Ishikawa (cell line): ENCODE results near the gene MIB2.

Experiments used
- CEBPB ChIP-seq: IDR thresholded peaks from 2 replicates; pipeline ENCODE4 v1.6.1; 2012
- CREB1 ChIP-seq: IDR thresholded peaks from 2 replicates; pipeline ENCODE4 v1.6.1; 2012; ENCODE audit warnings: low read depth
- EGR1 ChIP-seq: IDR thresholded peaks from 2 replicates; pipeline ENCODE4 v1.6.1; 2012
- EP300 ChIP-seq: IDR thresholded peaks from 2 replicates; pipeline ENCODE4 v1.6.1; 2012; ENCODE audit warnings: borderline replicate concordance
- FOXM1 ChIP-seq: IDR thresholded peaks from 2 replicates; pipeline ENCODE4 v1.6.1; 2012; ENCODE audit warnings: low read depth, borderline replicate concordance
- NFIC ChIP-seq: IDR thresholded peaks from 2 replicates; pipeline ENCODE4 v1.6.1; 2012
- RAD21 ChIP-seq: IDR thresholded peaks from 2 replicates; pipeline ENCODE4 v1.6.1; 2012; ENCODE audit warnings: low read depth
- TAF1 ChIP-seq: IDR thresholded peaks from 2 replicates; pipeline ENCODE4 v1.6.1; 2012; ENCODE audit warnings: low read depth, mild to moderate bottlenecking
- TCF12 ChIP-seq: IDR thresholded peaks from 2 replicates; pipeline ENCODE4 v1.6.1; 2012; ENCODE audit warnings: low read depth
- TEAD4 ChIP-seq: IDR thresholded peaks from 2 replicates; pipeline ENCODE4 v1.6.1; 2012
- YY1 ChIP-seq: IDR thresholded peaks from 2 replicates; pipeline ENCODE4 v1.6.1; 2012; ENCODE audit warnings: low read depth
- ZBTB7A ChIP-seq: IDR thresholded peaks from 2 replicates; pipeline ENCODE4 v1.6.1; 2012; ENCODE audit warnings: low read depth
- TF ChIP-seq, protein P1 (sequence below): IDR thresholded peaks from 2 replicates; pipeline ENCODE4 v1.6.1; 2012
- TF ChIP-seq, protein P2 (sequence below): IDR thresholded peaks from 2 replicates; pipeline ENCODE4 v1.6.1; 2012; ENCODE audit warnings: low read depth, mild to moderate bottlenecking
- TF ChIP-seq, protein P3 (sequence below): IDR thresholded peaks from 2 replicates; pipeline ENCODE4 v1.6.1; 2012

MIB2 gene

DNA sequence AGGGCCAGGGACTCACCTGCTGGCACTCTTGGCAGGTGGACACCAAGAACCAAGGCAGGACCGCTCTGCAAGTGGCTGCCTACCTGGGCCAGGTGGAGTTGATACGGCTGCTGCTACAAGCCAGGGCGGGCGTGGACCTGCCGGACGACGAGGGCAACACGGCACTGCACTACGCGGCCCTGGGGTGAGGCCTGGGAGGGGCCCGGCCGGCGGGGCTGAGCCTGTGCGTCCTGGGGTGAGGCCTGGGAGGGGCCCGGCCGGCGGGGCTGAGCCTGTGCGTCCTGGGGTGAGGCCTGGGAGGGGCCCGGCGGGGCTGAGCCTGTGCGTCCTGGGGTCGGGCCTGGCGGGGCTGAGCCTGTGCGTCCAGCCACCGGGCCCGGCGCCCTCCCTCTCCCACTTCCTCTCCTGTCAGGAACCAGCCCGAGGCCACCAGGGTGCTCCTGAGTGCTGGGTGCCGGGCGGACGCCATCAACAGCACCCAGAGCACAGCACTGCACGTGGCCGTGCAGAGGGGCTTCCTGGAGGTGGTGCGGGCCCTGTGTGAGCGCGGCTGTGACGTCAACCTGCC lies 12.0 kb downstream of the MIB2 start:
- TF ChIP-seq, protein P1, sequence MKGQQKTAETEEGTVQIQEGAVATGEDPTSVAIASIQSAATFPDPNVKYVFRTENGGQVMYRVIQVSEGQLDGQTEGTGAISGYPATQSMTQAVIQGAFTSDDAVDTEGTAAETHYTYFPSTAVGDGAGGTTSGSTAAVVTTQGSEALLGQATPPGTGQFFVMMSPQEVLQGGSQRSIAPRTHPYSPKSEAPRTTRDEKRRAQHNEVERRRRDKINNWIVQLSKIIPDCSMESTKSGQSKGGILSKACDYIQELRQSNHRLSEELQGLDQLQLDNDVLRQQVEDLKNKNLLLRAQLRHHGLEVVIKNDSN, result no peak
- TF ChIP-seq RAD21 (no peak), EP300 (no peak), TEAD4 (no peak), ZBTB7A (no peak), TAF1 (no peak), NFIC (no peak)
- TF ChIP-seq, protein P2, sequence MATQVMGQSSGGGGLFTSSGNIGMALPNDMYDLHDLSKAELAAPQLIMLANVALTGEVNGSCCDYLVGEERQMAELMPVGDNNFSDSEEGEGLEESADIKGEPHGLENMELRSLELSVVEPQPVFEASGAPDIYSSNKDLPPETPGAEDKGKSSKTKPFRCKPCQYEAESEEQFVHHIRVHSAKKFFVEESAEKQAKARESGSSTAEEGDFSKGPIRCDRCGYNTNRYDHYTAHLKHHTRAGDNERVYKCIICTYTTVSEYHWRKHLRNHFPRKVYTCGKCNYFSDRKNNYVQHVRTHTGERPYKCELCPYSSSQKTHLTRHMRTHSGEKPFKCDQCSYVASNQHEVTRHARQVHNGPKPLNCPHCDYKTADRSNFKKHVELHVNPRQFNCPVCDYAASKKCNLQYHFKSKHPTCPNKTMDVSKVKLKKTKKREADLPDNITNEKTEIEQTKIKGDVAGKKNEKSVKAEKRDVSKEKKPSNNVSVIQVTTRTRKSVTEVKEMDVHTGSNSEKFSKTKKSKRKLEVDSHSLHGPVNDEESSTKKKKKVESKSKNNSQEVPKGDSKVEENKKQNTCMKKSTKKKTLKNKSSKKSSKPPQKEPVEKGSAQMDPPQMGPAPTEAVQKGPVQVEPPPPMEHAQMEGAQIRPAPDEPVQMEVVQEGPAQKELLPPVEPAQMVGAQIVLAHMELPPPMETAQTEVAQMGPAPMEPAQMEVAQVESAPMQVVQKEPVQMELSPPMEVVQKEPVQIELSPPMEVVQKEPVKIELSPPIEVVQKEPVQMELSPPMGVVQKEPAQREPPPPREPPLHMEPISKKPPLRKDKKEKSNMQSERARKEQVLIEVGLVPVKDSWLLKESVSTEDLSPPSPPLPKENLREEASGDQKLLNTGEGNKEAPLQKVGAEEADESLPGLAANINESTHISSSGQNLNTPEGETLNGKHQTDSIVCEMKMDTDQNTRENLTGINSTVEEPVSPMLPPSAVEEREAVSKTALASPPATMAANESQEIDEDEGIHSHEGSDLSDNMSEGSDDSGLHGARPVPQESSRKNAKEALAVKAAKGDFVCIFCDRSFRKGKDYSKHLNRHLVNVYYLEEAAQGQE, result no peak

DNA sequence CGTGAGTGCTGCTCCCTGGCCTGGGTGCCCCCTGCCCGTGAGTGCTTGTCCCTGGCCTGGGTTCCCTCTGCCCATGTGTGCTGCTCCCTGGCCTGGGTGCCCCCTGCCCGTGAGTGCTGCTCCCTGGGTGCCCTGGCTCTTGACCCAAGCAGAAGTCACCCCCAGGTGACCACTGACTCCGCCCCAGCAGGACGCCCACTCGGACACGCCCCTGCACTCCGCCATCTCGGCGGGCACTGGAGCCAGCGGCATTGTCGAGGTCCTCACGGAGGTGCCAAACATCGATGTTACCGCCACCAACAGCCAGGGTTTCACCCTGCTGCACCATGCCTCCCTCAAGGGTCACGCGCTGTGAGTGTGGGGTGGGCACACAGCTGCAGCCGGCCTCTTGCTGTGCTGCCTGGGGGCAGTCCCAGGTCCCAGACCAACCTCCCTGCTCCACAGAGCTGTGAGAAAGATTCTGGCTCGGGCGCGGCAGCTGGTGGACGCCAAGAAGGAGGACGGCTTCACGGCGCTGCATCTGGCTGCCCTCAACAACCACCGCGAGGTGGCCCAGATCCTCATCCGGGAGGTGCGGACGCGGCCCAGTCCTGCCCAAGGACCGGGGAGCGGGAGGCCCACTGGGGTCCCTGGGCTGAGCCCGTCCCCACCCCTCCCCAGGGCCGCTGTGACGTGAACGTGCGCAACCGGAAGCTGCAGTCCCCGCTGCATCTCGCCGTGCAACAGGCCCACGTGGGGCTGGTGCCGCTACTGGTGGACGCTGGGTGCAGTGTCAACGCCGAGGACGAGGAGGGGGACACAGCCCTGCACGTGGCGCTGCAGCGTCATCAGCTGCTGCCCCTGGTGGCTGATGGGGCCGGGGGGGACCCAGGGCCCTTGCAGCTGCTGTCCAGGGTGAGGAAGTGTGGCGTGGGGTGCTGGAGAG lies 12.8 kb downstream of the MIB2 start:
- TF ChIP-seq RAD21, result no peak
- no peak for TF ChIP-seq TEAD4
- TF ChIP-seq CEBPB, result no peak
- no peak for TF ChIP-seq YY1
- no peak for TF ChIP-seq TCF12
- TF ChIP-seq, protein P3, sequence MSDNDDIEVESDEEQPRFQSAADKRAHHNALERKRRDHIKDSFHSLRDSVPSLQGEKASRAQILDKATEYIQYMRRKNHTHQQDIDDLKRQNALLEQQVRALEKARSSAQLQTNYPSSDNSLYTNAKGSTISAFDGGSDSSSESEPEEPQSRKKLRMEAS, result no peak
- no peak for TF ChIP-seq FOXM1
- TF ChIP-seq, protein P2, result no peak
- no peak for TF ChIP-seq CREB1
- TF ChIP-seq EGR1, result no peak
- TF ChIP-seq ZBTB7A, result no peak; the same call in 1 of the 2 replicates
- no peak for TF ChIP-seq EP300

DNA sequence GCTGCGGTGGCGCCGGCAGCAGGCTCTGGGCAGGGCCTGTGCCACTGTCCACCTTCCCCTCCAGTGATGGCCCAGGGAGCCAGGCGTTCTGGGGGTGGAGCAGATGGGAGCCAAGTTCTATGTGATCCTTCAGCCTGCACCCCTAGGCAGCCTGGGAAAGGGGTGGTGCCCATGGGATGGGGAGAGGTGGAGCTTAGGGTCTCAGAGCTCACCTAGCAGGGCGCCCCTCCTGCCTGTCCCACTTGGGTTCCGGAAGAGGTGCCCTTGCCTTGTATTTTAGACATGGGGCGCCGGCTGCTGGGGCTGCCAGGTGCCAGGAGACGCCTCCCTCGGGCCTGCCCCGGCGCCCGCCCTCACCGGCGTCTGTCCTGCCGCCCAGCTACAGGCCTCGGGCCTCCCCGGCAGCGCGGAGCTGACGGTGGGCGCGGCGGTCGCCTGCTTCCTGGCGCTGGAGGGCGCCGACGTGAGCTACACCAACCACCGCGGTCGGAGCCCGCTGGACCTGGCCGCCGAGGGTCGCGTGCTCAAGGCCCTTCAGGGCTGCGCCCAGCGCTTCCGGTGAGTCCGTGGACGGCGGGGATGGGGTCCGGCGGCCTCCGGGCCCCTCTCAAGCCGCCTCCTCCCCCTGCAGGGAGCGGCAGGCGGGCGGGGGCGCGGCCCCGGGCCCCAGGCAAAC lies 13.6 kb downstream of the MIB2 start:
- TF ChIP-seq ZBTB7A (no peak), FOXM1 (no peak), EP300 (no peak), TCF12 (no peak), RAD21 (no peak), CREB1 (no peak), EGR1 (no peak), YY1 (no peak), TEAD4 (no peak), TAF1 (no peak), CEBPB (no peak), NFIC (no peak)
- TF ChIP-seq, protein P3, result no peak
- TF ChIP-seq, protein P1, result no peak
- TF ChIP-seq, protein P2, result no peak
